Ammon's horn (tissue), 1 donor: ENCODE measurements around the gene NDOR1.
A peak's percentile ranks its signal among the peaks of the same experiment; 100 is the strongest.

Experiments used
- DNase-seq: peaks from one replicate; pipeline ENCODE4 v3.0.0-alpha.2; 2016; ENCODE audit warnings: low spot score

The NDOR1 gene

DNA sequence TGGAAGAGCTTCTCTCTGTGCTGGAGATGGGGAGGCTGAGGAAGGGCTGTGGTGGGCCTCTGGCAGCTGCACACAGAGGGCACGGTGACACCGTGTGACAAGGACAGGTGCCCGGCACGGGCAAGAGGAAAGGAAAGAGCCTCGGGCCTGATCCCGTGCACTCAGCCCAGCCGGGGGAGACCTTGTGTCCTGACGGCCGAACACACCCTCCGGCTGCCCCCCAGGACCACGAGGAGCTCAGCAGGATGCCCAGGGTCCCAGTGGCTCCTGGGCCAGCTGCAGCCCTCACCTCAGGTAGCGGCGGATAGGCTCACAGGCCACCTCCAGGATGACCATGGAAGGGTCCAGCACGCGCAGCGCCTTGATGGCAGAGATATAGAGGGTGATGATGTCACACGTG is 22.7 kb upstream of the NDOR1 start:
- no peak for DNase-seq

DNA sequence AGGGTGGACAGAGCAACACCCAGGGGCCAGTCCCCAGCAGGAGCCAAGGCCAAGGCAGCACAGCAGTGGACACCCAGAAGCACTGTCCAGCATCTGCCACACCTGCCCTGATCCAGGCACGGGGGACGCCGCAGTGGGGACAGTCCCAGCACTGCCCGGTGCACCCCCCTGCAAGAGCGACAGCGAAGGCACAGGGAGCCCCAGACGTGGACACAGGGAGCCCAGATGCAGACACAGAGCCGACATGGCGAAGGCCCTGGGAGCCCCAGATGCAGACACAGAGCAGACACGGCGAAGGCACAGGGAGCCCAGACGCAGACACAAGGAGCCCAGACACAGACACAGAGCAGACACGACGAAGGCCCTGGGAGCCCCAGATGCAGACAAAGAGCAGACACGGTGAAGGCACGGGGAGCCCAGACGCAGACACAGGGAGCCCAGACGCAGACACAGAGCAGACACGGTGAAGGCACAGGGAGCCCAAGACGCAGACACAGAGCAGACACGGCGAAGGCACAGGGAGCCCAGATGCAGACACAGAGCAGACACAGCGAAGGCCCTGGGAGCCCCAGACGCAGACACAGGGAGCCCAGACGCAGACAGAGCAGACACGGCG is 21.4 kb upstream of the NDOR1 start:
- no peak for DNase-seq

DNA sequence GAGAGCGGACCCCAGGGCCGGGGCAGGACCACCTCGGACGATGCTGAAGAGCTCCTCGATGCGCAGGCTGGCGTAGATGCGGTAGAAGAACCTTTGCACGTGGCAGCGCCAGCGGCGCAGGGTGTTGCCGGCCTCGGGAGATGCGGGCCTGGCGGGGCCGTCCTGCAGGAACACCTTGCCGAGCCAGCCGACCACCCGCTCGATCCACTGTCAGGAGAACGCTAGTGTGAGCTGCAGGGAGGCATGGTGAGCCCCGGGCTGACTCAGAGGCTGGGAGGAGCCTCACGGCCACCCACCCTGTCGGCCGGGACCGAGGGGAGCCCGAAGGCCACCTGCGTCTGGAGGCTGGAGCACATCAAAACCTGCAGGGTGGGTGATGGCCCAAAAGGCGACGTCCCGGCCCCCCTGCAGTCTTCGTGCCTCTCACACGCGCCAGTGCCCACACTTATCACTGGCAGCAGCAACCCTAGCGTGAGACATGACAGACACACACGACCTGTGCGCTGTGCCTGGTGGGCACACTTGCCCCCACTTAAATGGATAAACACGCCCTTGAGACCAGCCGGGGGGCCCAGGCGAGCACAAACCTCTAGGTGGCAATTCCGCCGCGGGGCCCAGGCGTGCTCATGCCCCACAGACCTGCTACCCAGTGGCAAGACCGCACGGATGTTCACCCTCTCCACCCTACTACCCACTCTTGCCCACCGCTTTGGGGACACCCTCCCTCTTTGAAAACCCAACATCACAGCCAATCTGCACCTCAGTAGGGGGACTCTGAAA is 20.4 kb upstream of the NDOR1 start:
- DNase-seq = no peak

DNA sequence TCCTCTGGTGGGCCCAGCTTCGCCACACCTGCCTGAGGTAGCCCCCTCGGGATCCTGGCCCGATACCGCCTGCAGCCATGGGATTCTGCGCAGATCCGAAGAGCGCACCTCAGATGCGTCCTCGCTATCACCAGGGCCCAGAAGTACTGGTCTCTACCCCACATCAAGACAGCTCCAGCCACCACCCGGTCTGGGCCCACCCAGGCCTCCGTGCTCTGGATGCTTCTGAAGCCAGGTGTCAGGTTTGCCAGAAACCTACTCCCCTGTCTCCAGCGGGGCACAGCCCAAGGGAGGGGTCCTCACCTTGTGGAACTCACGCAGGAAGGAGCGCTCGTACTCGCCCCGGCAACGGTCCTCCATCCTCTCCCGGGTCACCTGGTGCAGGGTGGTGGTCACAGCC is 19.6 kb upstream of the NDOR1 start:
- no peak for DNase-seq

DNA sequence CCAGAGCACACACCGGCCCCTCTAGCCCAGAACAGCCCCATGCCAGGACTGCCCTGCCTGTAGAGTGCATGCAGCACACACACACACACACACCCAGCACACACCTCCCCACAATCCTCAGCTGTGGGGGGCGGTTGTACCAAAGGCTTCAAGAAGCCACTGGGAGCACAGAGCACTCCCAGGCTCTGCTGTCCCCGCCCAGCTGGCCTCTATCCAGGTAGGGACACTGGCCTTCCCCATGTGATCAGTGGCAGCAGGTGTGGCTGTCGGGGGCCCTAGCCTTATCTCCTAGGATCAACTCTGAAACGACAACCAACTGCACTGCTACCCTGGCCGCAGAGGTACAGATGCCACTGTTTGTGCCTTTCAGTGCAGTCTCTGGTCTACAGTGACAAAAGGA is 19.1 kb upstream of the NDOR1 start:
- DNase-seq = no peak

DNA sequence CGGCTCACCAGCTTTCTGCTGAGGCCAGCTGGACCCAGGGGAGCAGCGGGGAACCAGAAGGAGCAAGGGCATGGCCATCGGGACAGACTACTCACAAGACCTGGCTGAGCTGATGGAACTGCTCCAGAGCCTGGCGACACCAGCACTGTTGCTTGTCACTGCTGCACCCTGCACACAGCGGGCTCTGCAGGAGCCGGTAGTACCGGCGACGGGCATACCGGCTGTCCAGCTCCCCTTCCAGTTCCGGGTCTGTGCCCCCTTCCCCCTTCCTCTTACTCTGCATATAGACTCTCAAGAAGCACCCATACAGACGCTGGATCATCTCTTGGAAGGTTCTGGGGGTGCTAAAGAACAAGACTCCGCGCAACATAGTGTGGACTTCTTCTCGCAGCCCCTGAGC is 18.1 kb upstream of the NDOR1 start:
- no peak for DNase-seq

DNA sequence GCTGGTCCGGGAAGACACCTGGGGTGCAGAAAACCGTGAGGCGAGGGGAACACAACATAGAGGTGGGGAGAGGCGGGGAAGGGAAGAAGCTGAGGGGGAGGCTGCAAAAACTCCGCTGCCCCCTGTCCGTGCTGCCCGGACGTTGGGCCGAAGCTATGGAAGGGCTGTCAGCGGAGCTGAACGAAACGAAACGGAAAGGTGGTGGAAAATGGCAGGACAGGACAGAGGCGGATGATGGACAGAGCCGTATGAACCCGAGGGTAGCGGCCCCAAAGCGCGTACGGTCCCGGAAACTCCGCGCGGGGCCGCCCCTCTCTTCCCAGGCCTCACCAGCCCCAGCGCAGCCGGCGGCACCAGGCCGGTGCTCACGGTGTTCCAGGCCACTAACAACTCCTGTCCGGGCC is 17.4 kb upstream of the NDOR1 start:
- DNase-seq = no peak

DNA sequence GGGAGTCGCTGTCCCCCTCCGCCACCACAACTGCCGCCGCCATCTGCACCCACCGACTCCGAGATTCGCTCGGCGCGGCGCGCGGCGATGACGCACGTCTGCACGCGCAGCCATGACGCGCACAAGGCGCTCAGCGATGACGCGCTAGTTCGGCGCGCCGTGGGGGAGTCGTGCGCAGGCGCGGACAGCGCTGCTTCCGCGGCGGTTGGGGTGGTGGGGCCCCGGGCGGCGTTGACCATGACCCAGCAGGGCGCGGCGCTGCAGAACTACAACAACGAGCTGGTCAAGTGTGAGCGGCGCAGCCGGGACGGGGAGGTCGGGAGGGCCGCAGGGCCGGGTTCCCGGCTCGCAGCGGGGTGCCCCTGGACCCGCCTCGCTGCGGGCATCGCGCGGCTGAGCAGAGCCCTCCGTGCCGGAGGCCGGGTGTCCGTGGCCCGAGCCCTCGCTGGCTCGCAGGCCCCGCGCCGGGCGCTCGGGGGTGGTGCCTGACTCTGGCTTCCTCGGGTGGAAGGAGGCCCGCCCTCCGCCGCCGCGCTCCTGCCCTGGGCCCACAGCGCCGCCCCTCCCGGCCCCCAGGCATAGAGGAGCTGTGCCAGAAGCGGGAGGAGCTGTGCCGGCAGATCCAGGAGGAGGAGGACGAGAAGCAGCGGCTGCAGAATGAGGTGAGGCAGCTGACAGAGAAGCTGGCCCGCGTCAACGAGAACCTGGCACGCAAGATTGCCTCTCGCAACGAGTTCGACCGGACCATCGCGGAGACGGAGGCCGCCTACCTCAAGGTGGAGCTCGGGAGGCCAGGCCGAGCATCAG is 16.8 kb upstream of the NDOR1 start, which contains the start of the genes ANAPC2 and SSNA1:
Gene ANAPC2 (minus strand): TSS at position 71 of the 807 bp plus-strand sequence. CDS start 28 bp downstream, at position 43.
Gene SSNA1 (plus strand): TSS at position 187 of the 807 bp plus-strand sequence. CDS start 51 bp downstream, at position 238.
- DNase-seq = peak; percentile 94

DNA sequence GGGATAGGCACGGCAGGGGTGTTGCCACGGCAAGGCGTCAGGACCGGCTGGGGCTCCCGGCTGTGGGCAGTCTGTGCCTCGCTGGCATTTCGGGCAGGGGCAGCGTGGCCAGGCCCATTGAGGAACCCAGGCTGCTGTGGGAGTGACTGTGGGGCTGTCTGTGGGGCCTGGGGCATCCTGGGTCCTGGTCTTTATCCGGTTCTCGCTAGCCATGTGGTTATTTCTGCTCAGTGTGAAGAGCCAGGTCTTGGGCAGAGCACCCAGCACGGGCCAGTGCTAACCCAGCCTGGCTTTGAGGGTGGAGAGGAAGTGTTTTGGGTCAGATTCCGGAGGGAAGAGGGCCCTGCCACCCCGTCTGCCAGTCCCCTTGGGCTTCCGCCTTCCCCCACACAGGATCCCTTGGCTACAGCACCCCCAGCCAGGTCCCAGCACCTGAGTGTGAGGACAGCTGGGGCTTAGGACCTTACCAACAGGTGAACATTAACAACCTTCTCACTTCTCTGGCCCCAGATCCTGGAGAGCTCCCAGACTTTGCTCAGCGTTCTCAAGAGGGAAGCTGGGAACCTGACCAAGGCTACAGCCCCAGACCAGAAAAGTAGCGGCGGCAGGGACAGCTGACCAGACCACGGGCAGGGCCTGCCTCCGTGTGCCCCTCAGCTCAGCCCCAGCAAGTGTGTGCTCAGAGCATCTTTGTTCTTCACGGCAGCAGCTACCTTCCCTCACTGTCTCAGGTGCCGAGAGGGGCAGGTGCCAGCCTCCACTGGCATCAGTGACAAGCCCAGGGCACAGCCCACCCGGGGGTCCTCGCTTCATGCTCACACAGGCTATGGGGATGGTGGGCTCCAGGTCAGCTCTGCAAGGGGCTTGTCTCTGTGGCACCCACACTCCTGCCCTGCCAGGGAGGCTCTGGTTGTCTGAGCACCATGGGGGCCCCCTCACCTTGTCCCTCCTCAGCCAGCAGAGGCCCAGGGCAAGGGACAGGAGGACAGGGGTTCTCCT is 15.9 kb upstream of the NDOR1 start:
- no peak for DNase-seq

DNA sequence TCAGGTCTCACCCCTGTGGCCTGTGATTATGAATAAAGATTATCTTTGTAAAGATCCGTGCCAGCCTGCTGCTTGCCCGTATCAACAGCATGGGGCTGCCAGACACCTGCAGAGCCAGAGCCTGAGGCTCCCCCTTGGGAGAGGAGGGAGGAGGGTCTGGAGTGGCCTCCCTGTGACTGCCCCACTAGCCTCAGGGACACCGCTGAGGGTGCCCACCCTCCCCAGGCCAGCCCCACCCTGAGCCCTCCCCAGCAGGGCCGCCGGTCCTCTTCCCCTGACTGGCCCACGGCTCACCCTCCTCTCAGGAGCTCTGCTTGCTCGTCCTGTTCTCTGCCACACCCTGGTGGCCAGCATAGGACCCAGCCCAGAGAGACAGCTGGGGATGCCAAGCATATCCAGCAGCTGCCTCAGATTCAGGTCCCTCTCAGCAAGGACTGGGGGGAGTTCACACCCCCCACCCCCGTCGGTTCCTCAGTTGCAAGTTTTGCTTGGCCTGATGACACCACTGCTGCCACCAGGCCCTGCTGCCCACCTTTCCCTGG is 15.1 kb upstream of the NDOR1 start:
- DNase-seq = no peak

DNA sequence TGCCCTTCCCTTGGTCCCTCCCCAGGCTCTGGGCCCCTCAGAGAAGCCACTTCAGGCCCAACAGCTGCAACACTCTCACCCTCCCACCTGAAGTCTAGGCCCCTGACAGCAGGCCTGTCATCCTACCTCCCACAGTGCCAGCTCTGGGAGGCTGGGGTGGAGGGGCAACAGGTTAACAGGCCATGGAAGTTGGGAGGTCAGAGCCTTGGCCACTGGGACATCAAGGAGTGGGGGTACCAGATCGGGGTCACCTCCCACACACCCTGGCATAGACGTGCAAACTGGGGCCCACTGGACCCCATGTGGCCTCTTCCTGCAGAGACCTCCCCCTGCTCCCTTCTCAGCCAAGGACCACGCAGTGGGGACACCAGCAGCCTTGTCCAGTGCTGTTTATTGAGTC is 14.3 kb upstream of the NDOR1 start:
- no peak for DNase-seq

DNA sequence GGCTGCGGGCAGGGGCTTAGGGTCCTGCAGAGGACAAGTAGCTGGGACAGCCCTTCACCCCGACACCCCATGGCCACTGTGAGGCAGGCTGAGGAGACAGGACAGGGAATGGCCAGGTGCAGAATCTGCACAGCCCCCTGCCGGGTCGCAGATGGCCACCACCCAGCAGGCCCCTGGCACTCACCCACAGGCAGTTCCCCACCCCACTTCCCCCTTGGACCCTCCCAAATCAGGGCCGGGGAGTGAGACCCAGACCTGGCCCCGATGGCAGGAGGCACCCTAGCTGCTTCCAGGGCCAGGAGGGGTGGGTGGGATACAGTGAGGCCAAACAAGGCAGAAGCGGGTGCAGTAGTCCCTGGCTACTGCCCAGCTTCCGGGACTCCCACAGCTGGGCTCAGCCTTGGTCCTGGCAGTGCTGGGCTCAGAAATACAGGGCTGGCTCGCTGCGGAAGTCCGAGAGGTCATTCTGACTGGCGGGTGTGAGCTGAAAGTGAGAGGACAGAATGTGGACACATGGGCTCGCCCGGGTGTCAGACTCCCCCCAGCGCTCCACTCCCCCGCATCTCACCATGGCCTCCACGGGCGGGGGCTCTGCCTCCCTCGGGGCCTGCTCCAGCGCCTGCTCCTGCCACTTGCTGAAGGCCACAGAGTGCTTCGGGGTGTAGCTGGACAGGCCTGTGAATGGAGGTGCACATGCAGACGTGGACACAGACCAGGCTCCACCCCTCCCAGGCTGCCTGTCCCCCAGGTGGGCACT is 13.6 kb upstream of the NDOR1 start:
- DNase-seq = peak; percentile 84

DNA sequence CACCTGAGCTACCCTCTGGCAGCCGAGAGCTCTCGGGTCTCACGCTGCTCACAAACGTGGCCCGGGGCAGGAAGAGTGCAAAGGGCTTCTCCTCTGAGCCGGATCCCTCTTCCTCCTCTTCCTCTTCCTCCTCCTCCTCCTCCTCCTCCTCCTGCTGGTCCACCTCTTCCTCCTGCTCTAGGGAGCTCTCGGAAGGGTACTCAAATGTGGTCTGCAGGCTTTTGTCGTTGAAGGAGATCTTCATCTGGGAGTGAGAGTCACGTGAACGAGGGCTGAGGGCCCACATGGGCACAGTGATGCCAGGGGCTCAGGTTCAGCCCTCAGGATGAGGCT is 13.1 kb upstream of the NDOR1 start:
- DNase-seq = no peak

DNA sequence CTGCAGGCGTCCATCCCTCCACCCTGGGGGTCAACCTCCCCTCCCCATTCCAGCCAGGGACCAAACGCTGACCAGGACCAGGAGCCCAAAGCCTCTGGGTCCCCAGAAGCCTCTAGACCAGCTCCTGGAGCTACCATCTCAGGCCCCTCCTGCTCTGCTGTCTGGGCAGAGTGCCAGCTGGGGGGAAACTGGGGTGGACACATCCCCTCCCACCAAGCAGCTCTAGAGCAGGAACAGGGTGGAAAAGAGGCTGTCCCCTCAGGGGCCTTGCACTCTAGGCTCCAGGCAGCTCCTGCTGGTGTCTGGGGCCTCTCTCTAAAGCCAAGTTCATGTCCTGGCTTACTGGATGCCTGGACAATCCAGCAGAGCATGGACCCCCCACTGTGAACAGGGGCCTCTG is 12.6 kb upstream of the NDOR1 start:
- no peak for DNase-seq

DNA sequence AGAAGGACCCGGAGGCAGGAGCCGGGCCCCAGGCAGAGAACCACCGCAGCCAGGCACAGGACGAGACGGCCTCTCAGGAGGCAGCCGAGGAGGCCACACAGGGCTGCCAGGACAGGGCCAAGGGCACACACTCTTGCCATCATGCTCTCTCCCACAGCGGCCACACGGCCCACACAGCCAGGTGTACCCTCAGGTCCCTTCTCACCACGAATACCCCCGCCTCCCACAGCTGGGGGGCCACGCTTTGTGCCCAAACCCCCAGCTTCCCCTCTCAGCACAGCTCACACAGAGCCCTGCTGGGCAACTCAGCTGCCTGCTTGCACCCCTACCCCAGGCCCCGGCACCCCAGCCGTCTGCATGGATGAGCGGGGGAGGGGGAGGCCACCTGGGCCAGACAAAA is 11.7 kb upstream of the NDOR1 start:
- no peak for DNase-seq

DNA sequence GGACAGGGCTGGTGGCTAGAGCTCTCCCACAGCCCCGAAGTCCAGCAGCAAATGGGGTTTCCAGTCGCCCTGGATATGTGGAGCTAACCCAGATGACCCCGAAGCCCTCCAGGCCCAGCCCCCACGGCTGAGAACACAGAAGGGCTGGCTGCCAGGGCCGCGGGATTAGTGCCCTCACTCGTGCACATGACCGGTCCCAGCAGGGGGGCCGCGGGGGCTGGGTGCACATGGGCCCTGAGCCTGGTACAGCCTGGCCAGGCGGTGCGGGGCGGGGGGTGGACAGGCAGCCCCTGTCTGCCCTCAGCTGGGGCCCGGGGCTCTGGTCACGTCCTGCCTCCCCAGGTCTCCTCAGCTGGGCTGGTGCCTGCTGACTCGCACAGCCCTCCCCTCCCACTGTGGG is 11.1 kb upstream of the NDOR1 start:
- peak; percentile 93 for DNase-seq

DNA sequence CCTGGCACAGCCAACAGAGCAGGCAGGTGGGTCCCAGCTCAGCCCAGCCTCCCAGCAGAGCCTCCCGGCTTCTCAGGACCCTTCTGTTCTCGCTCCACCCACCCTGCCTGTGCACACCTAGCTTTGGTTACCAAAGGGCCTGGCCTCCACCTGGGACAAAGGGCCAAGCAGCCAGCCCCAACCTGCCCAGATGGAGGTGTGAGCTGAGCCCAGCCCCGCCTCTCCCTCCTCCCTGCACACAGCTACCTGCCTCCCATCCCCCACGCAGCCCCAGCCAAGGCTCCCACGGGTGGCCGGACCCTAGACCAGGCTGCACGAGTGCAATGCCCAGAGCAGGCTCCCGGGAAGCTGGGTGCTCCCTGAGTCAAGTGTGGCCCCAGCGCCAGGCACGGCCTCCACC is 10.6 kb upstream of the NDOR1 start:
- DNase-seq = no peak

DNA sequence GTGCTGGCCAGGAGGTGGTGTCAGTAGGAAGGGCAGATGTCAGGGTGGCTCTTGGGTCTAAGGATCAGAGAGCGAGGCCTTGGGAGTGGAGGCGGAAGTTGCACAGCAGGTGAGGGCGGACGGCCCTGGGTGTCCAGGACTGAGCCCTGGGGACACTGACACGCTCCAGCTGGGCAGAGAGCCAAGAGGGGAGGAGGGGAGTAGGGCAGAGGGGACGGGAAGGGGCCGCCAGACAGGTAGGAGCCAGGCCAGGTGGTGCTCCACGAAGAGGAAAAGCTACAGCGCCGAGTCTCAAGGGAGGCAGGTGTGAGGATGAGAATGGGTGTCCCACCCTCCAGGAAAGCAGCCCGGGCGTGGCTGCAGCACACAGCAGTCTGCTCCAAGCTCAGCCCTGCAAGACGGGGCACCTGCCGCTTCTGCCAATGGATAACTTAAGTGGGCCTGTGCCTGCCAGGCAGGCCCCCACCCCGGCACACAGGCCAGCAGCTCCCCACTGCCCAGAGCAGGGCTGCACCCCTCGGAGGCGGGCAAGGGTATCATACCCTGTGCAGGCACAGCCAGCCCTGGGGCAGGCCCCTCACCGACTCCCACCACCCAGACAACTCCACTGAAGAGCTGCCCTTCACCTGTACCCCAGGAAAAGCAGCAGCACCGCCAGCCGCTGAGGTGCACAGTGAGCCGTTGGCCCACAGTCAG is 9.8 kb upstream of the NDOR1 start:
- no peak for DNase-seq

DNA sequence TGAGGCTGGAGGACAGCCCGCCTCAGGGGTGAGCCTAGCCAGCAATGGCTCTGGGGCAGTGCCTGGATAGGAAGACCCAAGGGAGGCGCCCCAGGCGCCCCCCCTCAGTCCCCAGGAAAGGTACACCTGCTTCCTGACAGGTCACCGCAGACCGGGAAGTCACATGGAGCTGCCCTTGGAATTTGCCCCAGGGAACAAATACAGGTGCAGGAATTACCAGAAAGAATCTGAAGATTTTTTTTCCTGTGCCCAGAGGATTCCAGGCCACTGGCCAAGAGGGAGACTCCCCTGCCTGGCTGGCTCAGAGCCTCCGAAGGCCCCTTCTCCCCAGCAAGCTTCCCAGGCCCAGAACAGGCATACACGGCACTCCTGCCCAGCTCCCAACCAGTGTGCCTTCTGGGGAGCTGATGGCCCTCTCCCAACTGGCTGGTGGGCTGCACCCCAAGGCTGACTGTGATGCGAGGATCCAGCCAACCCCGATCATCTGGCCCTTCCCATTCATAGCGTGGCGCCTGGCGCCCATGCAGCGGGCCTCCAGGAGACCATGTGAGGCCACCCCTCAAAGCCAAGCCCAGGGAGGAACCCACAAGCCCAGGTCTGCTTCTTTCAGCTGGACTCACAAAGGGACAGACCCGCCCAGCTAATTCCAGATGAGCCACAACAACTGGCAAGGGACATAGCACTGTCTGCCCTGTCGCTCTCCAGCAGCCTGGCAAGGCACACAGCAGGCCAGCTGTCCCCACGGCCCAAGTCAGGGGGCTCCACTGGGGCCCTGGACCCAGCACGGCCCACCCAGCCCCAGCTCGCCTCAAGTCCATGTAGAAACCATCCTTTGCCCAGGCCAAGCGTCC is 7.2 kb upstream of the NDOR1 start:
- no peak for DNase-seq
